ENCODE measurements around the gene LRRC72.

DNA sequence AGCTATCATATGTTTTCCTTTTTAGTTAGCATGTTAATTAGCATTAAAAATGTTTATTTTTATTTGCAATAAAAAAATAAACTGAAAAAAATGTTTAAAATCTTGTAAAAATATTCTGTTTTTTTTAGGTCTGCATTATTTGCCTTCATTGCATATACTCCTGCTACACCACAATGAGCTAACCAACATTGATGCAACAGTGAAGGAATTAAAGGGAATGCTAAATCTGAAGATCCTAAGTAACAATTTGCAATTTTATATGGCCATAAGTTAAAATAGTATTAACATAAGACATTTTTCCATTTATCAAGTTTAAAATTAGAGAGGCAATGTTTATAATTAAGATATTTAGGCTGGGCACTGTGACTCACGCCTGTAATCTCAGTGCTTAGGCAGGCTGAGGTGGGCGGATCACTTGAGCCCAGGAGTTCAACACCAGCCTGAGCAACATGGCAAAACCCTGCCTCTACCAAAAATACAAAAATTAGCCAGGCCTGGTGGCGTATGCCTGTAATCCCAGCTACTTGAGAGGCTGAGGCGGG is 32.2 kb downstream of the LRRC72 start:
- TF ChIP-seq, protein P1, sequence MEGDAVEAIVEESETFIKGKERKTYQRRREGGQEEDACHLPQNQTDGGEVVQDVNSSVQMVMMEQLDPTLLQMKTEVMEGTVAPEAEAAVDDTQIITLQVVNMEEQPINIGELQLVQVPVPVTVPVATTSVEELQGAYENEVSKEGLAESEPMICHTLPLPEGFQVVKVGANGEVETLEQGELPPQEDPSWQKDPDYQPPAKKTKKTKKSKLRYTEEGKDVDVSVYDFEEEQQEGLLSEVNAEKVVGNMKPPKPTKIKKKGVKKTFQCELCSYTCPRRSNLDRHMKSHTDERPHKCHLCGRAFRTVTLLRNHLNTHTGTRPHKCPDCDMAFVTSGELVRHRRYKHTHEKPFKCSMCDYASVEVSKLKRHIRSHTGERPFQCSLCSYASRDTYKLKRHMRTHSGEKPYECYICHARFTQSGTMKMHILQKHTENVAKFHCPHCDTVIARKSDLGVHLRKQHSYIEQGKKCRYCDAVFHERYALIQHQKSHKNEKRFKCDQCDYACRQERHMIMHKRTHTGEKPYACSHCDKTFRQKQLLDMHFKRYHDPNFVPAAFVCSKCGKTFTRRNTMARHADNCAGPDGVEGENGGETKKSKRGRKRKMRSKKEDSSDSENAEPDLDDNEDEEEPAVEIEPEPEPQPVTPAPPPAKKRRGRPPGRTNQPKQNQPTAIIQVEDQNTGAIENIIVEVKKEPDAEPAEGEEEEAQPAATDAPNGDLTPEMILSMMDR (IDR thresholded peaks at IDR 0.05; ENCODE audit: low read depth, low read length, poor library complexity, severe bottlenecking), result no peak
- no peak for TF ChIP-seq EZH2phosphoT487 (IDR thresholded peaks at IDR 0.05; ENCODE audit: borderline replicate concordance, low read length)

Data from DOHH2 (cell line).